GM18867 (cell line): ENCODE measurements around the gene LTBP1.

Experiments
- ATAC-seq: cut with Tn5 transposase; IDR thresholded peaks from one replicate; pipeline ENCODE4 v1.9.1; 2021; ENCODE audit warnings: mild to moderate bottlenecking, moderate library complexity; ENCODE audit not compliant: unreplicated experiment

The LTBP1 gene

GRCh38 chr2:33069894-33070651 is 123.3 kb downstream of the LTBP1 start:
- ATAC-seq: peak; percentile 66

- no peak for ATAC-seq
Observed at GRCh38 chr2:33071591-33071990, 124.8 kb downstream of the LTBP1 start.

- no peak for ATAC-seq
Observed at GRCh38 chr2:33072614-33073013, 125.9 kb downstream of the LTBP1 start.

DNA sequence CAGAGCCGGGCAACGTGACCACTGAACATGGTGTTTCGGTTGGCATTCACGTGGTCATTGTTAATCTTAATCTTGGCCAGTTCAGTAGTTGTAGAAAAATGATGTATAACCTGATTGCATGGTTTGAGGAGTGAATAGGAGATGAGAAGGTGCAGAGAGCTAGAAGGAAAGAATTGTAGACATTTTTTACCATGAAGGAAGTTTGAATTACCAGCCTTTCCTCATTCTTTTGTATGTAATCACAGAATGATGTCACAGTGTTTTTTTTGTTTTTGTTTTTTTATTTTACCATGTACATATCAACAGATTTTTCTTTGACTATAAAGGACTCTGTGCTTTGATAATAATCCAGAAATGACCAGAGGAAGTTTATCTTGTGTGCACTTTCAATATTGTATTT is 126.3 kb downstream of the LTBP1 start:
- no peak for ATAC-seq

DNA sequence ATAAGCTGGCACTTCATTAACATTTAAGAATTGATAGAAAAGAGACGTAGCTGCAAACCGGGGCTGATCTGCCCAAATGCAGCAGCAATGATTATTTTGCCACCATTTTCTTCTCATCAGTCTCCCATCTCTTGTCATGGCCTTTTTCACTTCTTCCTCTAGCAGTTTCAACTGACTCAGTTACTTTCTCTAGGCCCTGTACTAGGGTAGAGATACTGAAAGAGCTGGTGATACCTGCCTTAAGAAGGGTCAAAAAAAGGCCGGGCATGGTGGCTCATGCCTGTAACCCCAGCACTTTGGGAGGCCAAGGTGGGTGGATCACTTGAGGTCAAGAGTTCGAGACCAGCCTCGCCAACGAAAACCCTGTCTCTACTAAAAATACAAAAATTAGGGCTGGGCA is 127.4 kb downstream of the LTBP1 start:
- ATAC-seq: no peak

- ATAC-seq: no peak
Observed at GRCh38 chr2:33077311-33077710, 130.6 kb downstream of the LTBP1 start.

DNA sequence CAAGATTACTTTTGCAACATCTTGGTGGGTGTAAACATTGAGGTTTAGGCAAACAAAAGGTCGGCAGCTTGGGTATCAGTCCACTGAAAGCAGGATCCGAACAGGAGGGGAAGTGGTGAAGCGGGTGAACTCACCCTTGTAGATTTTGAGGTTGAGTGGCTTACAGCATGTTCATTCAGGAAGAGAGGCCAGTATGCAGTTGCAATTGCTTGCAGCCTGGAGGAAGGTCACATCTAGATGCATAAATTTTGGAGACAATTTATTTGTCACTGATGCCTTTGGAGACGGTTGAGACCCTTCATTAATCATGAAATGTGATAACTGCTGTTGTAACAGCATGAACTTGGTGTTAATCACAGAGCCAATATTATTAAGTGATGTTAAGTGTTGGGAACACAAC is 131.1 kb downstream of the LTBP1 start:
- ATAC-seq: no peak

GRCh38 chr2:33081691-33082090 is 134.9 kb downstream of the LTBP1 start:
- no peak for ATAC-seq

DNA sequence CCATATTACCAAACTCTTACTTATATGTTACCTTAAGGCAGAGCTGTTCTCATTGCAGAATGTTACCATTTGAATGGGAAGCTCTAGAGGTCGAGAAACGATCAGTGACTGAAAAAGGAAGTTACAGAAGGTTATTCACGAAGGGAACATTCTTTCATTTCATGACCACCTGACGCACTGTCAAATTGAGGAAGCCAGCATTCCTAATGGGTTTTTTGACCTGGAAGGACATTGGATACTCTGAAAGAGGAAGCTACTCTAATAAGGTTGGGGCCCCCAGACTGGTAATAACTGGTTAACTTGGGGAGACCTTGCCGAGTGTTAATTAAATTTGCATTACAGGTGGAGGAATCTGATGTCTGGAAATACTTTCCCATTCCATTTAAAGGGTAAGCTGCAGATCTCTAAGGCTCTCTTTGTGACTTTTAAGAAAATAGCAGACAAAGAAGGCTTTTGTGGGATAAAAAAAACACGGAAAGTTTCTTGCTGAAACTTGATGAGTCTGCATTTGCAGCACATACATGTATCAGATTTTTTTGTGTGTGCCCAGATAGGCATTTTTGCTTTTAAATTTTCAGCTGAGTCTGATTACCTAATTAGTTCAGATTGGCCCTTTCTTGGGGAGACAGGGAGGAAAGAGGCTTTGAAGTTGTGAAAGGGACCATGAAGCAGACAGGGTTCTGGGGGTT is 137.1 kb downstream of the LTBP1 start:
- no peak for ATAC-seq

DNA sequence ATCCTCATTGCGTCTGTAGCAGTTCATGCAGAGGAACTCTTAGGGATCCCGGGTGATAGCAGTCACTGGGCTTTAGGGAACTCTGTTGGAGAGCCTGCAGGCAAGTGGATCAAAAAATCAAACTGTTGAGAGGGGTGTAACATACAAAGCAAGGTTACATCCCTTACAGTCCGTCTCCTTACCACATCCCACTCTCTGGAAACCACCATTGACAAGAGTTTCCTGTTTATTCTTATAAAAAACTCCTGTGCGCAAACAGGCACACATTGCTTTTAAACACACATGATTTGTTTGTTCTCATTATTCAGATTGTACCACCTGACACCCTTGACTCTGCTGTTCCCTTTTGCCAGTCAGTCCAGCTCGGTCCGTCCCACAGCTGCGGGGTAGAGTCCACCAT is 137.7 kb downstream of the LTBP1 start:
- ATAC-seq: no peak

GRCh38 chr2:33085646-33086045 is 138.9 kb downstream of the LTBP1 start:
- no peak for ATAC-seq

- ATAC-seq: no peak
Observed at GRCh38 chr2:33086400-33087015, 139.8 kb downstream of the LTBP1 start.

- no peak for ATAC-seq
Observed at GRCh38 chr2:33090553-33091134, 143.9 kb downstream of the LTBP1 start.

DNA sequence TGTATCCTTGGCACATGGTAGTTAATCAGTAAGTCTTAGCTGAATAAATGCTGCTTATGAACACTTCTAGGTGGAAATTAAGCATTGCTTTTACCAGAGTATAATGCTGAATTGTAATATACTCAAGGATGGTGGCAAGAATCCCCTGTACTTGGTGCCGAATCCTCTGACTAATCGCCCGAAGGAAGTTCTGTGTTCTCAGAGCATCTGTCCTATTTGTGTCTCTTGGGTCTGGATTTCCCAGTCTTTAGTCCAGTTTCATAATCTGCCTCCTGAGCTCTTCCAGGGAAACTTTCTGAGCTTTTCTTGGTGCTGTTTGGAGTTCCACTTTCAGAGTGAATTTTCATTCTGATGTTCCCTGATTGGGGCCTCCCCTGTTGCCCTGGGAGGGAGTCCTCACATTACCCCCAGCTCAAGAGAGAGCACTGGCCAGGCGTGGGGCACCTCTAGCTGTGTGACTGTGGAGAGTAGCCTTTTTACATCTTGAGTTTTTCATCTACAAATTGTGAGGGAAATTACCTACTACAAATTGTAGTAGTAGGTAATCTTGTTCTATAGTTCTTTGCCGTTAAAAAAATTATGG is 144.9 kb downstream of the LTBP1 start:
- no peak for ATAC-seq

DNA sequence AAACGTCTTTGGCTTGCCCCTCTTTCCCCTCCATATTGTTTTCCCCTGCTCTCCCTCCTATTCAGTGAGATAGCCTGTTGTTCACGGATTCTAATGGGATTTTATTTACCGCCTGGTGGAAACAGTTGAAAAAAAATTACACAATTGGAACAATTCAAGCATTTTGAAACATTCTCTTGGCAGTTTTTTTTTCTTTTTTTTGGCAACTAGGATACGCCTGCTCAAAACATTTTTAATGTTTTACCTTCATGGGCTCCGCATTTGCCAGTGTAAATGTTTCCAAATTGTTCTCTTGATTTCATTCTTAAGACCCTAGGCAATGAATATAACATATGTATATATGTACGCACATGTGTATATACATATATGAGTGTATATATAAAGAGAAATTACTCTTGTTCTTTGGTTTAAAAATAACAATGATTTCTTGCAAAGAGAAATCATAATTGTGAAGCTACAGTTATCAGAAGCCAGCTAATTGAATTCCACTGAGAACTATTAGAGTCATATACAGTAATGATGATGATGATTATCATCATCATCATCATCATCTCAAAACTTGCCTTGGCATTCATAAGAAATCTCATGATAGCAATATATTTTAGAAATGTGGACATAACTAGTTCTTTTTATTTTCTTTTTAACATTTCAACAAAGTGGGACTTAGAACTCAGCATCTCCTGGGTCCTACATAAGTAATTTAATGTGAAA is 146.7 kb downstream of the LTBP1 start:
- ATAC-seq: no peak

DNA sequence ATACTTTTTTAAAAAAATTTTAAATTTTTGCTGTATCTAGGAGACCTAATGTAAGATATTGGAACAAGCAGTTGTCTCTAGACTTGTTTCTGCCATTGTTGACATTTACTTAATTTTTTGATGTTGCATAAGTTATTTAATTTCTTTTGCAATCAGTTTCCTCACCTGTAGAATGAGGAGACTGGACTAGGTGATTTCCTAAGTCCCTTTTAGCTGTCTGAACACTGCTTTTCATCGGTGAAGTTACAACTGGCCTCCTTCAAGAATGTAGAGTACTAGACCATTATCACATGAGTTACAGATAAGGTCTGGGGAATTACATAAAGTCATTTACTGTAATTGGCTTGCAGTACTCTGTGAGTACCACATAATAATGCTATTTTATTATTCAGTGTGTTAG is 147.6 kb downstream of the LTBP1 start:
- ATAC-seq: no peak

DNA sequence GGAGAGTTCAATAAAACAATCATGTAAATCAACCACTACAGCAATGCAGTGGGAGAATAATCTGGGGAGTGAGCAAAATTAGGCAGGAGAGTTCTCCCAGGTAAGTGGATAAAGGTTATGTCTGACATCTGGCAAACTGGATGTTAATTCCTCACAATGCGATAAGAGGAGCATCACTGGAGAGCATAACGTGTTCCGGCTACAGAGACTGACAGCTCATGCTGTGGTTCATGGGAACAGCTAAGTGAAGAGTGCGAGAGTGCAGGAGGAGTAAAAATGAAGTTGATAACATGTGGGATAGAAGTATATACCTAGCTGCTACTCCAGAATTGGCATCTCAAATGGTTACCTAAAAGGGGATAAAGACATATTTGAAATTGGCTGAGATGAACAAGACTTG is 153.2 kb downstream of the LTBP1 start:
- ATAC-seq: no peak

GRCh38 chr2:33100921-33101320 is 154.2 kb downstream of the LTBP1 start:
- ATAC-seq: no peak

DNA sequence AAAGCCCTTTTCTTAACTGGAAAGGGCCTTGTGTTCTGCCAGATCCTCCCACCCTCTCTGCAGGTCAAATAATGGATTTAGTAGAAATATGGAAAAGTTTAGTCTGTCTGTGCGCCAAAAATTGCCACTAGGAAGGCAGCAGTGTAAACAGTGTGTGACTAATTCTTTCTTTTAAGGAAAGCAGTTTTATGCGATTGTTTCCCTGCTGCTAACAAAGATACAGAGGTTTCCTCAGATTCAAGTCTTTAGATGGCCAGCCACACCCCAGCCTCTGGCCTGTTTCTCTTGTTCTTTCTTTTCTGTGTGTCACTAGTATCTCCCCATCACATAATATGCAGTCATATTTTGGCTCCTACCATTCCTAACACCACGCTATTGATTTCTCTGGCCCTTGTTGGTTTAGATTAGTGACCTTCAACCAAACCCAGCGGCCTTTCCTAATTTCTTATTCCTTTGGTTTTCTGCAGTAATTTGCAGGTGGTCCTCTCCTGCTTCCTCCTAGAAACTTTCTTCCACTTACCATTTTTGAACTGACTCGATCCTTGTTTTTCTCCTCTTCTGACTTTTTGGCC is 157.4 kb downstream of the LTBP1 start:
- ATAC-seq: no peak

DNA sequence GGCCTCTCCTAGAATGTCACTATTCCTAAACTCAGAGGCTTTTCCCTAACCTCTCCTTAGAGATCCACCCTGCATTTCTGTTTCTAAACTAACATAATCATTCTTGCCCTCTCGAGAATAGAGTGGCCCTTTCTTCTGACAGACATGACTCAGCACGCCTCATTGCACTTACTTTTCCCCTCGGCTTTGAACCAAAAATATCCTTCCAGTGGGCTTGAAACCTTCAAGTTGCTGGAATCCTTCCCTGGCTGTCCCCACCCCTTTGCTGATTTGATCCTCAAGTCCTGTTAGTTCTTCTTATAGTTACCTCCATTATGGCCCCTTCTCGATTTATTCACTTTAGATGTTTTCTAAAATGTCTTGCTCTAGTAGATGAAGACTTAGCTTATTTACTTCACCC is 158.0 kb downstream of the LTBP1 start:
- ATAC-seq: no peak
